ENCODE measurements around the gene NFIA.

The NFIA gene

GRCh38 chr1:61082311-61083012, at the start of gene NFIA:
TSS of gene NFIA (plus strand) at chr1:61082561.
- peak; percentile 83 for DNase-seq (ENCODE audit: low spot score)

GRCh38 chr1:61035880-61036279, 46.5 kb upstream of the NFIA start:
- DNase-seq (ENCODE audit: low spot score) = no peak

- no peak for DNase-seq (ENCODE audit: low spot score)
Measured at GRCh38 chr1:61042466-61043009, 39.8 kb upstream of the NFIA start.

GRCh38 chr1:61043010-61043820, 39.1 kb upstream of the NFIA start:
- peak; percentile 87 for DNase-seq (ENCODE audit: low spot score)

GRCh38 chr1:61046434-61046833, 35.9 kb upstream of the NFIA start:
- DNase-seq (ENCODE audit: low spot score) = no peak

GRCh38 chr1:61047061-61047460, 35.3 kb upstream of the NFIA start:
- DNase-seq (ENCODE audit: low spot score) = no peak

GRCh38 chr1:61049850-61050540, 32.4 kb upstream of the NFIA start:
- DNase-seq (ENCODE audit: low spot score) = peak; percentile 89

- DNase-seq (ENCODE audit: low spot score) = no peak
Measured at GRCh38 chr1:61050541-61051442, 31.6 kb upstream of the NFIA start.

- no peak for DNase-seq (ENCODE audit: low spot score)
Measured at GRCh38 chr1:61051443-61051718, 31.0 kb upstream of the NFIA start.

- DNase-seq (ENCODE audit: low spot score) = no peak
Measured at GRCh38 chr1:61051719-61052394, 30.5 kb upstream of the NFIA start.

GRCh38 chr1:61052395-61053225, 29.8 kb upstream of the NFIA start:
- DNase-seq (ENCODE audit: low spot score) = no peak

- no peak for DNase-seq (ENCODE audit: low spot score)
Measured at GRCh38 chr1:61053226-61053711, 29.1 kb upstream of the NFIA start.

GRCh38 chr1:61053712-61054600, 28.4 kb upstream of the NFIA start:
- peak; percentile 63 for DNase-seq (ENCODE audit: low spot score)

- DNase-seq (ENCODE audit: low spot score) = no peak
Measured at GRCh38 chr1:61054601-61054993, 27.8 kb upstream of the NFIA start.

GRCh38 chr1:61055110-61055614, 27.2 kb upstream of the NFIA start:
- no peak for DNase-seq (ENCODE audit: low spot score)

GRCh38 chr1:61056196-61056572, 26.2 kb upstream of the NFIA start:
- no peak for DNase-seq (ENCODE audit: low spot score)

- no peak for DNase-seq (ENCODE audit: low spot score)
Measured at GRCh38 chr1:61056573-61057439, 25.6 kb upstream of the NFIA start.
